HL-60 (cell line): ENCODE data around the gene NKD2.

Experiments
- GABPA ChIP-seq: IDR thresholded peaks from 2 replicates; pipeline ENCODE4 v1.6.1; 2012; ENCODE audit warnings: low read depth
- POLR2AphosphoS5 ChIP-seq: IDR thresholded peaks from 2 replicates; pipeline ENCODE4 v1.6.1; 2012; ENCODE audit warnings: low read depth
- TF ChIP-seq, protein P1 (sequence below): IDR thresholded peaks from one replicate; pipeline ENCODE4 v1.5.1; 2011; ENCODE audit warnings: low read length, control low read depth, inconsistent platforms; ENCODE audit not compliant: insufficient read depth
- TF ChIP-seq, protein P2 (sequence below): IDR thresholded peaks from 2 replicates; pipeline ENCODE4 v1.6.1; 2012; ENCODE audit warnings: low read depth; ENCODE audit not compliant: insufficient replicate concordance

DNA sequence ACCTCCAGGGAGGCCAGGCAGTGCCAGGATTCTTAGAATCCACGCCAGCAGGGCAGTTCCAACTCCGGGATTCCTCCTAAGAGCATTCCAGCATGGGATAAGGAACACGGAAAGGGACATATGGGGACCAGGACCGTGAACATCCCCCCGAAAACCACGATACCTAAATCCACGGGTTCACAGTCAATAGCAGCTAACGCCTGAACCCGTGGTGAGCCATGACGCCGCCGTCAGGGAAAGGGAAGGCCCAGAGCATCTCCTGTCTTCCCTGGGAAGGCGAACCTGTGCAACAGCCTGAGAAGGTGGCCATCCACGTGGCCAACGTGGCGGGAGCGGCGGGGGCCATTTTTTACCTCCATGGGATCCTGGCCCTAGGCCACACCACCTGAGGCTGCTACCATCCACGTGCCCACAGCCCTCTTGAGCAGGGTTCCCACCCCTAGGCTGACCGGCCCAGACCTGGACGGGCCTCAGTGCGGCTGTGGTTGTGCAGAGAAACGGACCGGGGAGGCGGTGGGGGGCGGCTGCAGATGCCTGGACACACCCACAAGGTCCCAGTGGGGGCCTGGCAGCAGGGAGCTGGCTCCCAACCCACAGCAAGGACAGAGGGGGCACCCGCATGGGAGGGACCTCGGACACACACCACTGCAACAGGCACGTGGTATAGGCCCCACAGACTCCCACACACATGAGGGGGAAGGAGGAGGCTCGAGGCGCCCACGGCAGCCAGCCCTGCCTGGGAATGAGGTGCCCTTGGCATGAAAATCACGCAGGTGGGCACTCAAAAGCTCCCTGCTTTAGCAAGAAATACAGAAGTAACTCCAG lies 60.5 kb downstream of the NKD2 start:
- TF ChIP-seq POLR2AphosphoS5 (no peak), GABPA (no peak)
- TF ChIP-seq, protein P1, sequence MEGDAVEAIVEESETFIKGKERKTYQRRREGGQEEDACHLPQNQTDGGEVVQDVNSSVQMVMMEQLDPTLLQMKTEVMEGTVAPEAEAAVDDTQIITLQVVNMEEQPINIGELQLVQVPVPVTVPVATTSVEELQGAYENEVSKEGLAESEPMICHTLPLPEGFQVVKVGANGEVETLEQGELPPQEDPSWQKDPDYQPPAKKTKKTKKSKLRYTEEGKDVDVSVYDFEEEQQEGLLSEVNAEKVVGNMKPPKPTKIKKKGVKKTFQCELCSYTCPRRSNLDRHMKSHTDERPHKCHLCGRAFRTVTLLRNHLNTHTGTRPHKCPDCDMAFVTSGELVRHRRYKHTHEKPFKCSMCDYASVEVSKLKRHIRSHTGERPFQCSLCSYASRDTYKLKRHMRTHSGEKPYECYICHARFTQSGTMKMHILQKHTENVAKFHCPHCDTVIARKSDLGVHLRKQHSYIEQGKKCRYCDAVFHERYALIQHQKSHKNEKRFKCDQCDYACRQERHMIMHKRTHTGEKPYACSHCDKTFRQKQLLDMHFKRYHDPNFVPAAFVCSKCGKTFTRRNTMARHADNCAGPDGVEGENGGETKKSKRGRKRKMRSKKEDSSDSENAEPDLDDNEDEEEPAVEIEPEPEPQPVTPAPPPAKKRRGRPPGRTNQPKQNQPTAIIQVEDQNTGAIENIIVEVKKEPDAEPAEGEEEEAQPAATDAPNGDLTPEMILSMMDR, result no peak
- TF ChIP-seq, protein P2, sequence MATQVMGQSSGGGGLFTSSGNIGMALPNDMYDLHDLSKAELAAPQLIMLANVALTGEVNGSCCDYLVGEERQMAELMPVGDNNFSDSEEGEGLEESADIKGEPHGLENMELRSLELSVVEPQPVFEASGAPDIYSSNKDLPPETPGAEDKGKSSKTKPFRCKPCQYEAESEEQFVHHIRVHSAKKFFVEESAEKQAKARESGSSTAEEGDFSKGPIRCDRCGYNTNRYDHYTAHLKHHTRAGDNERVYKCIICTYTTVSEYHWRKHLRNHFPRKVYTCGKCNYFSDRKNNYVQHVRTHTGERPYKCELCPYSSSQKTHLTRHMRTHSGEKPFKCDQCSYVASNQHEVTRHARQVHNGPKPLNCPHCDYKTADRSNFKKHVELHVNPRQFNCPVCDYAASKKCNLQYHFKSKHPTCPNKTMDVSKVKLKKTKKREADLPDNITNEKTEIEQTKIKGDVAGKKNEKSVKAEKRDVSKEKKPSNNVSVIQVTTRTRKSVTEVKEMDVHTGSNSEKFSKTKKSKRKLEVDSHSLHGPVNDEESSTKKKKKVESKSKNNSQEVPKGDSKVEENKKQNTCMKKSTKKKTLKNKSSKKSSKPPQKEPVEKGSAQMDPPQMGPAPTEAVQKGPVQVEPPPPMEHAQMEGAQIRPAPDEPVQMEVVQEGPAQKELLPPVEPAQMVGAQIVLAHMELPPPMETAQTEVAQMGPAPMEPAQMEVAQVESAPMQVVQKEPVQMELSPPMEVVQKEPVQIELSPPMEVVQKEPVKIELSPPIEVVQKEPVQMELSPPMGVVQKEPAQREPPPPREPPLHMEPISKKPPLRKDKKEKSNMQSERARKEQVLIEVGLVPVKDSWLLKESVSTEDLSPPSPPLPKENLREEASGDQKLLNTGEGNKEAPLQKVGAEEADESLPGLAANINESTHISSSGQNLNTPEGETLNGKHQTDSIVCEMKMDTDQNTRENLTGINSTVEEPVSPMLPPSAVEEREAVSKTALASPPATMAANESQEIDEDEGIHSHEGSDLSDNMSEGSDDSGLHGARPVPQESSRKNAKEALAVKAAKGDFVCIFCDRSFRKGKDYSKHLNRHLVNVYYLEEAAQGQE, result no peak
